Liver (tissue), 9 donors: ENCODE data around the gene IL24. TPM values are rescaled to one million over a fixed set of nuclear protein-coding genes. Genes with fewer than 3 reads are reported as not detected.

Experiments used
- DNase-seq: peaks from one replicate; pipeline ENCODE4 v3.0.0-alpha.2; 2017; ENCODE audit warnings: low spot score
- H3K27ac ChIP-seq, 2 donors: one replicate each; pipeline ENCODE4 v1.7.0; 2013; ENCODE audit warnings: inconsistent platforms in 2 of 2, low read length in 2 of 2, control low read depth in 1 of 2, low read depth in 1 of 2, mild to moderate bottlenecking in 1 of 2
- H3K27me3 ChIP-seq, 4 donors: one replicate each; pipeline versions ENCODE4 v1.6.1 to v1.7.0; 2013; ENCODE audit warnings: low read length in 3 of 4, inconsistent platforms in 1 of 4, mild to moderate bottlenecking in 1 of 4, moderate library complexity in 1 of 4; ENCODE audit not compliant: control insufficient read depth in 4 of 4, insufficient read depth in 4 of 4
- H3K36me3 ChIP-seq, 4 donors: one replicate each; pipeline versions ENCODE4 v1.6.1 to v1.7.0; 2013; ENCODE audit warnings: low read length in 3 of 4, mild to moderate bottlenecking in 3 of 4, low read depth in 1 of 4, moderate library complexity in 1 of 4; ENCODE audit not compliant: control insufficient read depth in 4 of 4, insufficient read depth in 3 of 4
- H3K4me1 ChIP-seq, 4 donors: one replicate each; pipeline versions ENCODE4 v1.6.1 to v1.7.0; 2013; ENCODE audit warnings: low read length in 3 of 4, mild to moderate bottlenecking in 3 of 4, moderate library complexity in 1 of 4; ENCODE audit not compliant: control insufficient read depth in 4 of 4, insufficient read depth in 4 of 4
- H3K4me3 ChIP-seq, 3 donors: one replicate each; pipeline versions ENCODE4 v1.6.1 to v1.7.0; 2013; ENCODE audit warnings: low read length in 3 of 3, control low read depth in 1 of 3, low read depth in 1 of 3, mild to moderate bottlenecking in 1 of 3
- H3K9ac ChIP-seq, 2 donors: one replicate each; pipeline ENCODE4 v1.7.0; 2013; ENCODE audit warnings: low read length in 2 of 2, mild to moderate bottlenecking in 2 of 2, moderate library complexity in 2 of 2, control low read depth in 1 of 2, low read depth in 1 of 2
- H3K9me3 ChIP-seq, 4 donors: one replicate each; pipeline versions ENCODE4 v1.6.1 to v1.7.0; 2013; ENCODE audit warnings: low read length in 3 of 4; ENCODE audit not compliant: control insufficient read depth in 4 of 4
- ATF3 ChIP-seq: IDR thresholded peaks from 2 replicates; pipeline ENCODE4 v1.6.1; 2016; ENCODE audit warnings: antibody characterized with exemption
- CTCF ChIP-seq: fragments of 150-350 bp; IDR thresholded peaks from 2 replicates; pipeline ENCODE4 v1.5.1; 2017; ENCODE audit warnings: improper control_type of control experiment, low read depth, low read length; ENCODE audit not compliant: missing input control
- EGR1 ChIP-seq, 2 donors: IDR thresholded peaks; 2 replicates each; pipeline ENCODE4 v1.6.1; 2016 to 2018; ENCODE audit warnings: antibody characterized with exemption in 2 of 2, low read depth in 2 of 2
- FOXA1 ChIP-seq: IDR thresholded peaks from 2 replicates; pipeline ENCODE4 v1.6.1; 2016; ENCODE audit warnings: antibody characterized with exemption
- FOXA2 ChIP-seq: IDR thresholded peaks from 2 replicates; pipeline ENCODE4 v1.6.1; 2016; ENCODE audit warnings: antibody characterized with exemption
- GABPA ChIP-seq, 2 donors: IDR thresholded peaks in 1 of 2; conservative IDR thresholded peaks in 1 of 2; 2 replicates each; pipeline ENCODE4 v1.6.1; 2016; ENCODE audit warnings: antibody characterized with exemption in 2 of 2, mild to moderate bottlenecking in 1 of 2, moderate library complexity in 1 of 2
- HNF4A ChIP-seq, 2 donors: conservative IDR thresholded peaks; 2 replicates each; pipeline ENCODE4 v1.6.1; 2016; ENCODE audit warnings: antibody characterized with exemption in 2 of 2, mild to moderate bottlenecking in 2 of 2
- HNF4G ChIP-seq: IDR thresholded peaks from 2 replicates; pipeline ENCODE4 v1.6.1; 2016; ENCODE audit warnings: antibody characterized with exemption
- JUND ChIP-seq, 2 donors: IDR thresholded peaks; 2 replicates each; pipeline ENCODE4 v1.6.1; 2016; ENCODE audit warnings: antibody characterized with exemption in 2 of 2
- MAX ChIP-seq: IDR thresholded peaks from 2 replicates; pipeline ENCODE4 v1.6.1; 2016; ENCODE audit warnings: antibody characterized with exemption
- NR2F2 ChIP-seq: IDR thresholded peaks from 2 replicates; pipeline ENCODE4 v1.6.1; 2016; ENCODE audit warnings: antibody characterized with exemption
- RAD21 ChIP-seq, 2 donors: IDR thresholded peaks; 2 replicates each; pipeline ENCODE4 v1.6.1; 2016; ENCODE audit warnings: antibody characterized with exemption in 2 of 2, mild to moderate bottlenecking in 2 of 2
- REST ChIP-seq: IDR thresholded peaks from 2 replicates; pipeline ENCODE4 v1.6.1; 2016; ENCODE audit warnings: antibody characterized with exemption, mild to moderate bottlenecking
- RXRA ChIP-seq, 2 donors: IDR thresholded peaks; 2 replicates each; pipeline ENCODE4 v1.6.1; 2017 to 2018; ENCODE audit warnings: antibody characterized with exemption in 2 of 2, mild to moderate bottlenecking in 1 of 2
- SP1 ChIP-seq: IDR thresholded peaks from 2 replicates; pipeline ENCODE4 v1.6.1; 2018; ENCODE audit warnings: antibody characterized with exemption, mild to moderate bottlenecking
- TAF1 ChIP-seq: conservative IDR thresholded peaks from 2 replicates; pipeline ENCODE4 v1.6.1; 2016; ENCODE audit warnings: antibody characterized with exemption, mild to moderate bottlenecking
- ZBTB33 ChIP-seq: IDR thresholded peaks from 2 replicates; pipeline ENCODE4 v1.6.1; 2016; ENCODE audit warnings: antibody characterized with exemption
- polyA plus RNA-seq, 2 donors: library from polyadenylated mRNA; stranded (reverse) in 1 of 2; unstranded in 1 of 2; fragments of 200-250 nt in 1 of 2; fragments of >200 nt in 1 of 2; fragmentation: Nextera tagmentation in 1 of 2; extraction: Ambion mirVana in 1 of 2; gene quantifications; one replicate each; pipeline versions ENCODE4 v1.2.1 to v1.2.3, GENCODE V29; 2013 to 2015
- total RNA-seq, 2 donors: library from RNA; depleted of rRNA; stranded (reverse); fragments of >200 nt; gene quantifications; one replicate each; pipeline ENCODE4 v1.2.3, GENCODE V29; 2014
- donor health status: healthy.
- donor health status: healthy.
- donor health status: healthy.
- donor health status: healthy.
- donor health status: healthy.

The IL24 gene
- total and polyA plus RNA-seq, 4 donors: 0.13 TPM; not detected in 3

GRCh38 chr1:206878456-206878855 lies 18.8 kb upstream of the IL24 start:
- Histone ChIP-seq H3K9ac (no peak overlapping the region), H3K4me1 (no peaks in the 10 kb centered on the region)
- DNase-seq: no peak

More at GRCh38 chr1:206878456-206878855, 18.8 kb upstream of the IL24 start:
- TF ChIP-seq ATF3 (no peak), JUND (IDR thresholded peaks at IDR 0.05) (no peak), GABPA (IDR thresholded peaks at IDR 0.05 in 1 of 2, conservative IDR thresholded peaks at IDR 0.05 in 1 of 2) (no peak), FOXA1 (no peak), MAX (no peak), RAD21 (IDR thresholded peaks at IDR 0.05) (no peak), NR2F2 (no peak), HNF4G (no peak), EGR1 (IDR thresholded peaks at IDR 0.05; ENCODE audit: low read depth in 2 of 2) (no peak), ZBTB33 (no peak), TAF1 (no peak), CTCF (no peak), FOXA2 (no peak), RXRA (IDR thresholded peaks at IDR 0.05) (no peak), REST (no peak), HNF4A (conservative IDR thresholded peaks at IDR 0.05) (no peak), SP1 (no peak)
- peak overlapping the region in 2 of 3 donors; percentile 4 to 20 for H3K4me3 ChIP-seq
- H3K27ac ChIP-seq: no peak overlapping the region
- H3K9me3 ChIP-seq: peaks cover 6 to 8% (median 7%) of the 10 kb centered on the region in 4 donors
- no peaks in the 10 kb centered on the region for H3K36me3 ChIP-seq
- no peaks in the 10 kb centered on the region for H3K27me3 ChIP-seq
